K562 (cell line): ENCODE measurements around the gene BNIP5. TPM values are rescaled to one million over a fixed set of nuclear protein-coding genes. Genes with fewer than 3 reads are reported as not detected.
"Not testable (repeated sequence)": the region's sequence is repeated elsewhere in the genome, so short reads cannot be mapped to it uniquely, and the experiment has no call there.

Experiments
- ATAC-seq: fragments of 200-7000 bp; cut with Tn5 transposase; 3 replicates; pipeline ENCODE4 v1.9.1; 2020; ENCODE audit warnings: moderate library complexity
- BruUV-seq: library from RNA; stranded (reverse); fragments of 400-500 nt; replicated peaks from 2 replicates; lab custom pipeline; 2021; lab: Mats Ljungman, UMichigan
- CTCF ChIA-PET: fragments of 300-600 bp; formaldehyde crosslinking; extraction: SDS; loops from one replicate; lab custom pipeline; 2021; ENCODE audit warnings: low intra/inter-chr PET ratio; lab: Yijun Ruan, JAX
- POLR2A ChIA-PET: fragments of 300-600, 350-650 bp; sonication (Branson Sonifier 250); formaldehyde crosslinking; extraction: SDS; loops from one replicate; lab custom pipeline; 2021; ENCODE audit warnings: antibody characterized with exemption, inconsistent platforms; lab: Yijun Ruan, JAX
- DNase-seq, 4 experiments: peaks; one replicate each; pipeline versions ENCODE4 v3.0.0 to v3.0.0-alpha.2; 2011 to 2018; ENCODE audit warnings: low spot score in 3 of 4, mixed read lengths in 3 of 4; ENCODE audit errors: extremely low read depth in 1 of 4
- FAIRE-seq: peaks from 2 replicates; lab custom pipeline; 2011; peaks lifted over from hg19 to GRCh38; lab: Jason Lieb, UNC
- H2AFZ ChIP-seq: 2 replicates; pipeline ENCODE4 v1.6.0; 2011; ENCODE audit warnings: low read depth, low read length, control low read depth, inconsistent platforms
- H3K27ac ChIP-seq: fragments of 200-600 bp; 3 replicates; pipeline ENCODE4 v1.8.0; 2011; ENCODE audit warnings: low read depth, mild to moderate bottlenecking, control low read depth, inconsistent platforms, low read length, moderate library complexity, mixed read lengths; ENCODE audit errors: extremely low read depth
- H3K27me3 ChIP-seq, 2 experiments: fragments of 300-600 bp in 1 of 2; 2 replicates in 1 of 2; 3 replicates in 1 of 2; pipeline versions ENCODE4 v1.6.0 to v1.8.0; 2011; ENCODE audit warnings: inconsistent platforms in 2 of 2, low read length in 2 of 2, mild to moderate bottlenecking in 1 of 2, mixed read lengths in 1 of 2, moderate library complexity in 1 of 2; ENCODE audit not compliant: control insufficient read depth in 2 of 2, insufficient read depth in 2 of 2
- H3K36me3 ChIP-seq: fragments of 300-600 bp; 3 replicates; pipeline ENCODE4 v1.8.0; 2011; ENCODE audit warnings: mild to moderate bottlenecking, low read length, inconsistent platforms; ENCODE audit not compliant: control insufficient read depth, insufficient read depth
- H3K4me1 ChIP-seq, 2 experiments: fragments of 200-600 bp in 1 of 2; replicated peaks in 1 of 2; 2 replicates in 1 of 2; 3 replicates in 1 of 2; pipeline versions ENCODE4 v1.5.1 to v1.8.0; 2011; ENCODE audit warnings: inconsistent platforms in 2 of 2, low read length in 2 of 2, mild to moderate bottlenecking in 1 of 2, mixed read lengths in 1 of 2, moderate library complexity in 1 of 2; ENCODE audit not compliant: control insufficient read depth in 2 of 2, insufficient read depth in 2 of 2
- H3K4me2 ChIP-seq: 2 replicates; pipeline ENCODE4 v1.6.1; 2011; ENCODE audit warnings: low read length, control low read depth, inconsistent platforms, mixed read lengths; ENCODE audit not compliant: insufficient read depth
- H3K4me3 ChIP-seq: fragments of 200-600 bp; sonication (generic), shearing (Covaris generic); 2 replicates; pipeline ENCODE4 v1.5.1; 2016; ENCODE audit warnings: control low read depth, inconsistent platforms
- H3K79me2 ChIP-seq: fragments of 200-600 bp; 3 replicates; pipeline ENCODE4 v1.8.0; 2011; ENCODE audit warnings: low read length, inconsistent platforms; ENCODE audit not compliant: control insufficient read depth, insufficient read depth
- H3K9ac ChIP-seq, 2 experiments: 2 replicates each; pipeline versions ENCODE4 v1.6.0 to v1.6.1; 2011; ENCODE audit warnings: low read depth in 2 of 2, low read length in 2 of 2, control low read depth in 1 of 2, inconsistent platforms in 1 of 2, mild to moderate bottlenecking in 1 of 2, mixed read lengths in 1 of 2; ENCODE audit not compliant: insufficient read depth in 1 of 2
- H3K9me1 ChIP-seq: one replicate; pipeline ENCODE4 v1.6.0; 2011; ENCODE audit warnings: inconsistent platforms, mild to moderate bottlenecking, low read length, moderate library complexity; ENCODE audit not compliant: control insufficient read depth, insufficient read depth
- H3K9me3 ChIP-seq: replicated peaks from 2 replicates; pipeline ENCODE4 v1.5.1; 2011; ENCODE audit warnings: low read depth, low read length, inconsistent platforms; ENCODE audit not compliant: control insufficient read depth, insufficient read depth
- H4K20me1 ChIP-seq: replicated peaks from 2 replicates; pipeline ENCODE4 v1.6.1; 2011; ENCODE audit warnings: low read length, inconsistent platforms, mixed read lengths; ENCODE audit not compliant: control insufficient read depth, insufficient read depth
- NFYB ChIP-seq: IDR thresholded peaks from 2 replicates; pipeline ENCODE4 v1.6.1; 2011; ENCODE audit warnings: mild to moderate bottlenecking, moderate library complexity; ENCODE audit not compliant: insufficient read length; ENCODE audit errors: extremely low read depth
- POLR2A ChIP-seq: fragments of 450-650 bp; conservative IDR thresholded peaks from 2 replicates; pipeline ENCODE4 v1.6.1; 2016
- WGBS: fragments of 100-300 bp; shearing (Covaris generic); methylation state at CpG from one replicate; pipeline ENCODE4 v1.1.6; 2016; ENCODE audit warnings: low coverage, mixed read lengths; ENCODE audit not compliant: insufficient coverage; ENCODE audit errors: missing lambda C conversion rate; 5-methylcytosine and 5-hydroxymethylcytosine counted together
- in situ Hi-C: fragments of 300-500 bp; cut with MboI; formaldehyde crosslinking; loops from 4 replicates; pipeline ENCODE4 v1.15.0; 2018; ENCODE audit warnings: inconsistent platforms, mixed read lengths
- intact Hi-C: fragments of 100-400 bp; cut with micrococcal nuclease; formaldehyde crosslinking; loops from 2 replicates; pipeline ENCODE4 v1.14.2; 2022
- polyA plus RNA-seq, 8 experiments: library from polyadenylated mRNA; depleted of rRNA in 4 of 8; stranded (reverse) in 5 of 8; unstranded in 3 of 8; fragments of >200 nt; fragmentation: Nextera tagmentation in 2 of 8; fragmentation: Illumina TruSeq in 1 of 8; extraction: Ambion mirVana in 2 of 8; extraction: Trizol in 1 of 8; gene quantifications; 2 replicates each; pipeline versions ENCODE4 v1.2.1 to v1.2.3, GENCODE V29; 2011 to 2014; ENCODE audit warnings: inconsistent platforms in 1 of 8, missing spikeins in 1 of 8
- total RNA-seq, 7 experiments: library from RNA; depleted of rRNA in 6 of 7; stranded (reverse); fragments of >200 nt in 6 of 7; fragmentation: Illumina TruSeq in 2 of 7; extraction: Trizol in 2 of 7; gene quantifications; 2 replicates each; pipeline versions ENCODE4 v1.2.1 to v1.2.3, GENCODE V29; 2011 to 2021; ENCODE audit warnings: low replicate concordance in 1 of 7

Gene BNIP5
- total and polyA plus RNA-seq, 9 of the 15 experiments (the other 6 are each of a cell fraction or from before 2014, with no cell fraction given): not detected

GRCh38 chr6:36364061-36364635 lies 27.5 kb upstream of the BNIP5 start:
- H2AFZ ChIP-seq, ATAC-seq, H3K27ac ChIP-seq, H4K20me1 ChIP-seq, H3K4me2 ChIP-seq, DNase-seq, FAIRE-seq, H3K9me3 ChIP-seq, H3K9me1 ChIP-seq, BruUV-seq, in situ Hi-C loops, H3K36me3 ChIP-seq, H3K9ac ChIP-seq, H3K79me2 ChIP-seq, H3K4me3 ChIP-seq: not testable (repeated sequence)
- CTCF ChIA-PET: interaction anchor here (1.3 kb wide), 1 partner anchor 62 kb away, joined by 3 read pairs; no protein-coding TSS in a partner anchor
- 82% methylated on average over 19 of the region's 34 CpGs for WGBS
- peaks cover 9 to 11% of the 10 kb centered on the region in 2 experiments; a peak in 4 of 5 replicates for H3K4me1 ChIP-seq
- intact Hi-C loops: loop anchor here (5.0 kb wide), 1 partner anchor 227 kb away; no protein-coding TSS in a partner anchor
- H3K27me3 ChIP-seq: peaks cover 15 to 34% of the 10 kb centered on the region in 2 experiments
- POLR2A ChIA-PET: interaction anchor here (0.5 to 1.4 kb wide), 5 partner anchors 13 to 248 kb away, joined by 3 to 5 read pairs (median 3); no protein-coding TSS in a partner anchor

DNA sequence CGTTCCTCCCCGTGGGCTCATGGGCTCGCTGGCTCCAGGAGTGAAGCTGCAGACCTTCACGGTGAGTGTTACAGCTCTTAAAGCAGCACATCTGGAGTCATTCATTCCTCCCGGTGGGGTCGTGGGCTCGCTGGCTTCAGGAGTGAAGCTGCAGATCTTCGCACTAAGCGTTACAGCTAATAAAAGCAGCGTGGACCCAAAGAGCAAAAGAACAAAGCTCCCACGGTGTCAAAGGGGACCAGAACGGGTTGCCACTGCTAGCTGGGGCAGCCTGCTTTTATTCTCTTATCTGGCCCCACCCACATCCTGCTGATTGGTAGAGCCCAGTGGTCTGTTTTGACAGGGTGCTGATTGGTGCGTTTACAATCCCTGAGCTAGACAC lies 26.7 kb upstream of the BNIP5 start:
- CTCF ChIA-PET: interaction anchor here (1.3 kb wide), 1 partner anchor 61 kb away, joined by 3 read pairs; no protein-coding TSS in a partner anchor
- in situ Hi-C loops, H3K79me2 ChIP-seq, H3K9ac ChIP-seq: not testable (repeated sequence)
- 53% methylated on average over 12 of the region's 13 CpGs for WGBS
- H3K27me3 ChIP-seq: peaks cover 7 to 27% of the 10 kb centered on the region in 2 experiments
- TF ChIP-seq NFYB (peak; percentile 3), POLR2A (peak; percentile 55; the same call in 1 of the 2 replicates)
- TF ChIP-seq, all 486 proteins: peak for 2; not testable (repeated sequence) for 484
- intact Hi-C loops: loop anchor here (5.0 kb wide), 1 partner anchor 226 kb away; no protein-coding TSS in a partner anchor
- not testable (repeated sequence) for DNase-seq, H3K27ac ChIP-seq, H3K9me3 ChIP-seq, H3K36me3 ChIP-seq, H3K4me3 ChIP-seq, BruUV-seq, FAIRE-seq, H3K9me1 ChIP-seq, ATAC-seq, H3K4me2 ChIP-seq, H4K20me1 ChIP-seq
- Histone ChIP-seq H3K4me1 (peaks cover 9 to 16% of the 10 kb centered on the region in 2 experiments; a peak in 4 of 5 replicates), H2AFZ (peak overlapping the region; percentile 29)
- POLR2A ChIA-PET: interaction anchor here (0.6 to 1.4 kb wide), 3 partner anchors 12 to 244 kb away, joined by 3 to 5 read pairs (median 4); no protein-coding TSS in a partner anchor
